ENCODE results near the gene CFLAR.
"Not testable (repeated sequence)": the region's sequence is repeated elsewhere in the genome, so short reads cannot be mapped to it uniquely, and the experiment has no call there.

CFLAR gene

DNA sequence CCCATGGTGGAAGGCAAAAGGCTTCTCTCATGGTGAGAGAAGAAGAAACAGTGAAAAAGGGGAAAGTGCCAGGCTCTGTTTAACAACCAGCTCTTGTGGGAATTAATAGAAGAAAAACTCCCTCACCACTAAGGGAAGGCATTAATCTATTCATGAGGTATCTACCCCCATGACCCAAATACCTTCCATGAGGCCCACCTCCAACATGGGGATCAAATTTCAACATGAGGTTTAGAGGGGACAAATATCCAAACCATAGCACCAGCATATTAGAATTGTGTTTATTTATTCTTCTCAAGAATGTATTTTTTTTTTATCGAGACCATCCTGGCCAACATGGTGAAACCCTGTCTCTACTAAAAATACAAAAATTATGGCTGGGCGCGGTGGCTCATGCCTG, 4.9 kb upstream of the CFLAR start:
- Mint-ChIP-seq H3K9me3 (no peaks in the 10 kb centered on the region), H3K36me3 (peaks cover 8% of the 10 kb centered on the region), H3K4me3 (no peak overlapping the region), H3K4me1 (peaks cover 22% of the 10 kb centered on the region), H3K27ac (no peak overlapping the region), H3K27me3 (no peaks in the 10 kb centered on the region)
- no peak for ATAC-seq

DNA sequence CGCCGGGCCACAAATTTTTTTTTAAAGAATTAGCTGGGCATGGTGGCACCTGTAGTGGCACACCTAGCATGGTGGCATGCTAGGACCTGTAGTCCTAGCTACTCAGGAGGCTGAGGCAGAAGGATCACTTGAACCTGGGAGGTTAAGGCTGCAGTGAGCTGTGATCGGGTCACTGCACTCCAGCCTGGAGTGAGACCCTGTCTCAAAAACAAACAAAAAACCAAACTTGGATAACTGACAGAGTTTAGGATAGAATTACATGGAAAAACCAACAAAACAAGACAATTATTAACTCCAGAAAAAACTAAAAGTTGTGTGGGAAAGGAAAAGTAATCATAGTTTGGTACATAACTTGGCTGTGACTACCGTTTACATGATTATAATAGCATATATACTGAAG, 1.6 kb upstream of the CFLAR start:
- Mint-ChIP-seq H3K4me1 (peaks cover 39% of the 10 kb centered on the region), H3K27ac (peak overlapping the region; percentile 99), H3K9me3 (no peaks in the 10 kb centered on the region), H3K27me3 (no peaks in the 10 kb centered on the region), H3K4me3 (peak overlapping the region; percentile 70), H3K36me3 (peaks cover 6% of the 10 kb centered on the region)
- no peak for ATAC-seq

DNA sequence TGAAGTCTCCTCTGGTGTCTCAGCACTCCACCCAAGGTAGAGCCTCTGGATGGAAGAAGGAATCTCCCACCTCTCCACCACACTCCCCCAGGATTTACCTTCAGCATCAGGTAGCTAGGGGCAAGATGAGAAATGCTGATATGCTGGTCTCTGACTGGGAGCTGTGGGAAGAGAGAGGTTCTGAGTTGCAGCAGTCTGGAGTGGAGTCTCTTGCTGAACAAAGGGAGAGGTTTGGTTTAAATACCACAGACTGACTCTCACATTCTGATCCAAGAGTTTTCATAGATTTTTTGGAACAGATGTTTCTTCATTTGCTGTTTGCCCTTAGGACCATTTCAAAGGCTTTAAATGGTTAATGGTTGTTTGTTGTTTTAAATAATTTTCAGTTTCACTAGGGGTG, 1.1 kb upstream of the CFLAR start:
- H3K27ac Mint-ChIP-seq: peak overlapping the region; percentile 99
- H3K9me3 Mint-ChIP-seq: no peaks in the 10 kb centered on the region
- peaks cover 39% of the 10 kb centered on the region for H3K4me1 Mint-ChIP-seq
- peaks cover 6% of the 10 kb centered on the region for H3K36me3 Mint-ChIP-seq
- H3K27me3 Mint-ChIP-seq: no peaks in the 10 kb centered on the region
- ATAC-seq: no peak
- peak overlapping the region; percentile 89 for H3K4me3 Mint-ChIP-seq

DNA sequence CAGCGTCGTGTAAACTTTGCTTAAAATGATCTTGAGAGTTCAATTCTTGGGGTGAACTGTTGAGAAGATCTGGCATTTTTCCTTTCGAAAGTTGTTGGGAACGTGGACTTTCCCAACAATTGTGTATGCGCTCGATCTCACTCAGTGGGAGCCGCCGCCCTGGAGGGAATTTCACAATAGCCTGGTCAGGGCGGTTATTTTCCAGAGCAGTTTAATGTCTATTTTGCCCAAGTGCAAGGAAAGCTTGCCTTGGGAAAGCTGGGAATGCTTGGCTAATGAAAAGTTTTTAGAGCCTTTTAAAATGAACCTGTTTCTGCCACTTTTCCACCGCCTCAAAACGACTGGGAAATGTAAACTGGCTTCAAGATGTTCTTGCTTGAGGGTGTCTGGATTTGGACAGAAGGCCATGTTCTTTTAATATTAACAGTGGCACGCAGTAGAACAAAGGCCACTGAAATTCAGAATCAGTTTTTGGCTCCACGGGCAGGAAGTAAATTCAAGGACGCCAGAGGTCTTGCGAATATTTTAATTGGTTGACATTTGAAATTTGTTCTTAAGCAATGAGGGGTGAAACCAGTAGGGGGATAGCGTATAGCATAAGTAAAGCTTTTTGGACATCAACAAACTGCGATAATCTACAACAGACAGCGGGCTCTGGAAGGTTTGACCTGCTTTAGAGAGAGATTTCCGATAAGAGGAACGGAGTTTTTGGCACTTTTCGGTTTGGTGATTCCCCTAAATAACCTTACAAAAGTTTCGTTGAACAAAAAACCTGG, 1.2 kb downstream of the CFLAR start:
- H3K4me1 Mint-ChIP-seq: peaks cover 54% of the 10 kb centered on the region
- H3K36me3 Mint-ChIP-seq: peaks cover 17% of the 10 kb centered on the region

DNA sequence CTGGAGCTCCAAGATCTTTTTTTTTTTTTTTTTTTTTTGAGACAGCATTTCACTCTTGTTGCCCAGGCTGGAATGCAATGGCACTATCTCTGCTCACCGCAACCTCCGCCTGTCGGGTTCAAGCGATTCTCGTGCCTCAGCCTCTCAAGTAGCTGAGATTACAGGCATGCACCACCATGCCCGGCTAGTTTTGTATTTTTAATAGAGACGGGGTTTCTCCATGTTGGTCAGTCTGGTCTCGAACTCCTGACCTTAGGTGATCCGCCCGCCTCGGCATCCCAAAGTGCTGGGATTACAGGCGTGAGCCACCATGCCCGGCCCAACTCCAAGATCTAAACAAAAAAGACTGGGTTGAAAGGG, 1.8 kb downstream of the CFLAR start:
- peak overlapping the region; percentile 99 for H3K27ac Mint-ChIP-seq
- ATAC-seq, H3K27me3 Mint-ChIP-seq, H3K9me3 Mint-ChIP-seq: not testable (repeated sequence)
- peaks cover 23% of the 10 kb centered on the region for H3K36me3 Mint-ChIP-seq
- H3K4me3 Mint-ChIP-seq: peak overlapping the region; percentile 89
- peaks cover 59% of the 10 kb centered on the region for H3K4me1 Mint-ChIP-seq

More for the DNA sequence above, 1.2 kb downstream of the CFLAR start:
- peak overlapping the region; percentile 99 for H3K27ac Mint-ChIP-seq
- peak; percentile 38 for ATAC-seq
- H3K27me3 Mint-ChIP-seq: no peaks in the 10 kb centered on the region
- no peaks in the 10 kb centered on the region for H3K9me3 Mint-ChIP-seq
- peak overlapping the region; percentile 89 for H3K4me3 Mint-ChIP-seq

DNA sequence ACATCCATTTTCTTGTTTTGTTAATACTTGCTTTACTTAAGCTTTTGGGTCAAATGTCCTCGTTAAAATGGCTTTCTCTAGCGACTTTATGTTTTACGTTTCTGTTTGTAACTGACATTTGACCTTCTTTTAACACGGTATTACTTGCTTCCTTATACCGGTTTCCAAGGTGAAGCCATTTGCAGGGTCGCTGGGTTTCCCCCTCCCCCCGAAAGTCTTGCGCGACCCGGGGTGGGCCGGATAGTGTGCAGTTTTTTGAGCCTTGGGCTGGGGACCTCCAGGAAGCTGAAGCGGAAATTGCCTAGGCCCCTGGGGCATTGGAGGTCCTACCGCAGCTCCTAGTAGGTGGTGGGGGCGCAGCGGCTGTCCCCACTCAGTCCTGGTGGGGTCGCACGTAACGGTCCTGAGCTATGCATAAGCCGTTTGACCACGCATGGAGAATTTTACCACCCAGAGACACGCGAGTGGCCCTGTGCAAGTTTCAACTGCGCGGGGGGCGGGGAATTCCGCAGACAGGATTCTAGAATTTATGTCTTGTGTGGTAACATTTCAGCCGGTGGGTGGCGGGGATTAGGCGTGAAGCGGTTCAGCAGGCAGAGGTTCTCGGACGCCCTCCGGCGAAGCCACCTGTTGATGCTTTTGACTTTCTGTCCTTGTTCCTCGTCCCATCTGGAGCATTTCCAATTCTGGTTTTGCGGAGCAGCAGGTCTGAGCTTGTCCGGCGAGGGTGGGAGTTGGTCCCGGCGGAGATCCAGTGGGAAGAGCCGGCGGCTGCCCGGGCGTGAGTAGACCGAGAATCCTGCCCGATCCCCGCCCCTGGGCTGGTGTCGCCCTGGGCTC, 2.4 kb downstream of the CFLAR start:
- Mint-ChIP-seq H3K27ac (peak overlapping the region; percentile 99), H3K4me1 (peaks cover 60% of the 10 kb centered on the region), H3K27me3 (no peaks in the 10 kb centered on the region)

DNA sequence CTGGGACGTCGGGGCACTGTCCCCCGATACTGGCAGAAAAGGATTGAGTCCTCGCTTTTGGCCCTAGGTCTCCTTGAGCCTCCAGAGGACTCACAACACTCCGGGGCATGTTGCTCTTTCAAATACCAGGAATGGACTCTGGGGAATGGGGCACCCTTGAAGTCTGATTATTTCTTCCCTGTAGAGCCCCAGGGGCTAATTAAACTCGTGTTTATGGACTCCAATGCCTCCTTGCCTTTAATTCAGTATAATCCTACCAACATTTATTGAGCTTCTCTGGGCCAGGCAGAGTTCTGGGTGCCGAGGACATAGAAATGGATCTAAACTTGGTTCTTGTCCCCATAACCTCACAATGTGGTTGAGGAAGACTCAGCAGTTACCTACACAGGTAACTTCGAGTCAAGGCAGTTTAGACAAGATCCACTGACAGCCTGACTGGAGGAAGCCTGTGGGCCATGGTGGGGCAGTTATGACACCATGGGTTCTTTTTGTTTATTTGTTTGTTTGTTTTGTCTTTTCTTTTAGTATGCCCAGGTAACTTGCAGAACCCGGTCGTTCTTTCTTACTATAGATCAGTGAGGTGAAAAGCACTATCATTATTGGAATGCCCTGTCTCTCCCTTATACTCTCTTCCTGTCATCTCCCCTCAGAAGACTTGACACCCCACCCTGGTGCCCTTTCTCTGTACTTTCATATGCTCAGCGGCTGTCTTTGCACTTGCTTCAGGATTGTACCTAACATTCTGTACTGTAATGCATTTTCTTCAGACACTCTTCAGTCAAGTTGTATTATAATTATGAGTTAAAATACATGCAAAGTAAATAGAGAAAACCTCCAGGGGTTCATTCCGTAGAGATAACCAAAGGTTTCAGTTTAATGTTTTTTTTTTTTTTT, 3.2 kb downstream of the CFLAR start:
- no peaks in the 10 kb centered on the region for H3K9me3 Mint-ChIP-seq
- peak overlapping the region; percentile 99 for H3K27ac Mint-ChIP-seq
- H3K4me3 Mint-ChIP-seq: peak overlapping the region; percentile 89
- H3K36me3 Mint-ChIP-seq: peaks cover 26% of the 10 kb centered on the region
- H3K4me1 Mint-ChIP-seq: peaks cover 62% of the 10 kb centered on the region
- peak; percentile 13 for ATAC-seq
- H3K27me3 Mint-ChIP-seq: no peaks in the 10 kb centered on the region

More for the DNA sequence above, 2.4 kb downstream of the CFLAR start:
- Mint-ChIP-seq H3K9me3 (no peaks in the 10 kb centered on the region), H3K4me3 (peak overlapping the region; percentile 89), H3K36me3 (peaks cover 26% of the 10 kb centered on the region)
- ATAC-seq: peak; percentile 86

DNA sequence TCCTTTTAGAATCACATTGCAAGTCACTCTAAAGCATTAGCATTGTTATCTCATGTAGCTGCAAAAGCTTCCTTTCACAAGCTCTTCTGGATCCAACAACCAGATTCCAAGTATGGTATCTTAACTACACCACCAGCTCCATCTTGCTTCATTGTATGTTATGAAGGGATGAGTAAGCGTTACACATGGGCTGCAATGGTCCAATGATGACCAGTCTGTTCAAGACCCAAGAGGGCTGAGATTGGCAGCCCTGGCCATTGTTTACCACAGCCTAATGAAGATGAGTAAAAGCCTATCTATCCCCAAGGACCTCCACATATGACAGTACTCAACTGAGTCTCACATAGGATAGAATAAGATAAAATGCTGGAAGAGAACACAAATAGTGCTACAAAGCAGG, 6.3 kb downstream of the CFLAR start:
- Mint-ChIP-seq H3K27ac (peak overlapping the region; percentile 99), H3K27me3 (no peaks in the 10 kb centered on the region), H3K36me3 (peaks cover 32% of the 10 kb centered on the region), H3K4me1 (peaks cover 72% of the 10 kb centered on the region), H3K9me3 (no peaks in the 10 kb centered on the region), H3K4me3 (peak overlapping the region; percentile 67)
- ATAC-seq: no peak

DNA sequence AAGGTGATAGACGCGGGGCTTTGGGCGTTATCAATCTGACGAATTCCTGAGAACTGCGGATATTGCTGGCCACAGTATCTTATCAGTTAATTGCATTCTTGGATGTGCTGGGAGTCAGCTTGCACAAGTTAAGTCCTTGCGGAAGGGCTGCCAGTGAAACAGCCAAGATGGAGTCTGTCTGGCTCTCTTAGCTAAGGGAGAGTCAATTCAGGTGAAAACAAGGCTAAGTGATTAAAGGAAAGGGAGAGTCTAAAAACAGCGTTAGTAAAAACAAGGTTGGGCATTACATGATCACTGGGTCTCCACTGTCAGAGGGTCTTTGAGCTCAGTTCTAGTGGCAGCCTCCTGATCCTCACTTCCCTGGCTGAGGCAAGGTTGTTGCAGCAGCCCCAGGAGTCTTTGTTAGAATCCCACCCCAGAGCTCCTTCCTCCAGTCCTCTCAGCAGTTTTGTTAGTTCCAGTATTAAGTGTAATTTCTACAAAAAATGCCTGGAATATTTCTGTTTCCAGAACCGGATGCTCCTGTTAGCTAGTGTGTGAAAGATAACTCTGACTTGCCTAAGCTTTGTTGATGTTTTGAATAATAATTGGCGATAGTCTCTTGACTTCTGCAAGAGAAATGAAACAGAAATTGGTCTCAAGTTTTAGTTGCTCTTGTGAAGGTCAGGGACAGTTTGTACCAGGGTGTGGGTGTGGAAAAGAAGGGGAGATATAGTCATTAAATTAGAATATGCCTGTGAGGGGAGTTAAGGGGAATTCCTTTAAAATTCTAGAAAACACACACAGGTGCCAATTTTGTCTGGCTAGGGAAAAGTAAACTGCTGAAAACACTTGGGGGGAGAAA, 10.6 kb downstream of the CFLAR start:
- ATAC-seq: peak; percentile 58
- Mint-ChIP-seq H3K4me1 (peaks cover 75% of the 10 kb centered on the region), H3K36me3 (peaks cover 34% of the 10 kb centered on the region), H3K27me3 (no peaks in the 10 kb centered on the region), H3K4me3 (peak overlapping the region; percentile 75), H3K9me3 (no peaks in the 10 kb centered on the region), H3K27ac (peak overlapping the region; percentile 96)

DNA sequence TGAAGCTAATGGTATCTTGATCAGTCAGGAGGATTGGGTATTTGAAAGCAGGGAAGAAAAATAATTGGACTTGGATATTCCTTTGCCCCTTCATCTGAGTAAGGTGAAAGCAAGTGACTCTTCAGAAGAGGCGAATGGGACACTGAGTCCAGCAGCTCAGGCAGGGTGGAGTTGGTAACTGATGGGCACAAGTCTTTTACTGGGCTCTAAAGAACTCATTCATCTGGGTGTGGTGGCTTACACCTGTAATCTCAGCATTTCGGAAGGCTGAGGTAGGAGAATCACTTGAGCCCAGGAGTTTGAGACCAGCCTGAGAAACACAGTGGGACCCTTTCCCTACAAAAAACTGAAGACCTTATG, 11.2 kb downstream of the CFLAR start:
- Mint-ChIP-seq H3K4me1 (peaks cover 78% of the 10 kb centered on the region), H3K36me3 (peaks cover 39% of the 10 kb centered on the region), H3K9me3 (no peaks in the 10 kb centered on the region), H3K4me3 (peak overlapping the region; percentile 75), H3K27me3 (no peaks in the 10 kb centered on the region), H3K27ac (peak overlapping the region; percentile 96)
- no peak for ATAC-seq

DNA sequence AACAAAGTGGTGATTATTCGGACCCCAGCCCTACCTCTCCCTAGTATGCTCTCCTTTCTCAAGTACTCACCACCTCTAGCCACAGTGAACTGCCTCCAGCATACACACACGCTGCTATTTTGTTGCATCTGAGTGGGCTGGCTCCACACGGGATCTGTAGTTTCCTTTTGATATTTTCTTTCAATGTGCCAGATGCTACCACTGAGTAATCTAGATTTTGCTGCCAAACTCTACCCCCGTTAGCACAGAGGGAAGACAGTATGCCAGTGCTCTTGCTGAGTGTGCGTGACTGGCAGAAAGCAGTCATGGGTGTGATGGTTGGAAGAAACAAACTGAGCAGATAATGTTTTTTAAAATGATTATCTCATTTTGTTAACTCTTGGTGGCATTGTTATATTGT, 11.6 kb downstream of the CFLAR start:
- Mint-ChIP-seq H3K9me3 (no peaks in the 10 kb centered on the region), H3K27me3 (no peaks in the 10 kb centered on the region)

DNA sequence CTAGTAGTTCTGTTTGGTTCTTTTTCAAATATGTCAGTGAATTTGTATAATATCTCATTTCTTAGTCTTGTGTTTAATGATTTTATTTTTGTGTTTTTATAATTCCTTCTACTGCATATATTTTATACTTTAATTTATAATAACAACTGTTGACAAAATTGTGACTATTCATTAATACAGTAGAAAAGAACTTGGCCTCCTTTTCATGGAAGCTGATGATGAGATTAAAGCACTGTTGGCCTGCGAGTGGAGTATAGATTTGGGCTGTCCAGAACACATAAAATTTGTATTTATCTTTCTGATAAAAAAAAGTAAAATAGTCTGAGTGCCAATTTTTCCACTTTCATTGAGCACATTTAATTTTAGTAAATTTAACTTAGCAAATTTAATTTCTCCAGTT, 12.1 kb downstream of the CFLAR start:
- no peak for ATAC-seq

More for the DNA sequence above, 11.6 kb downstream of the CFLAR start:
- peak; percentile 39 for ATAC-seq
- Mint-ChIP-seq H3K27ac (peak overlapping the region; percentile 96), H3K36me3 (peaks cover 38% of the 10 kb centered on the region), H3K4me1 (peaks cover 77% of the 10 kb centered on the region), H3K4me3 (peak overlapping the region; percentile 75)

DNA sequence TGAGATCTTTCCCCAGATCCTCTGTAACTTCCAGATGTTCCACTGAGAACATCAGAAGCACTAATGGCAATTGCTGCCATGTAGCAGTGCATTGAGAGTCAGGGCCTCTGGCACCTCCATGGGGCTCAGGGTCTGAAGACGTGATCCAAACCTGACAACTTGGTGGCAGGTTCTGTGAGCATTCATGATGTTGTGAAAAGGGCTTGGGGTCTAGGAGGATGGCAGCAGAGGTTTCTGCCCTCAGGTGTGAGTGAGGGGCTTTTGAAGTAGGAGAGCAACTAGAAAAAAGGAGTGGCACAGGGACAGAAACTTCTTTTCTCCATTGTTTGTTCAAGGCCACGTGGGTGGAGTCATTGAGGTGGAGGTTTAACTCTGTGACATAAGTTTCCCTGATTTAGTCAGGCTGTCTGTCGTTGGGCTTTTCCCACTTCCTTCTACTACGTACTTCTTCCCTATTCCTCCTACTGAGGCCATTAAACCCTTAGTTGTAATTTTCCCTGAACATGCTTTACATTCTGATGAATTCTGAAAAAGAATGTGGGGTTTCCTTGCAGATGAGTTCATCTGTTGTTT, 13.1 kb downstream of the CFLAR start:
- Mint-ChIP-seq H3K4me1 (peaks cover 78% of the 10 kb centered on the region), H3K27ac (peak overlapping the region; percentile 96), H3K9me3 (no peaks in the 10 kb centered on the region), H3K36me3 (peaks cover 48% of the 10 kb centered on the region), H3K27me3 (no peaks in the 10 kb centered on the region), H3K4me3 (peak overlapping the region; percentile 88)
- ATAC-seq: peak; percentile 34

More for the DNA sequence above, 12.1 kb downstream of the CFLAR start:
- Mint-ChIP-seq H3K27ac (peak overlapping the region; percentile 96), H3K27me3 (no peaks in the 10 kb centered on the region), H3K9me3 (no peaks in the 10 kb centered on the region), H3K4me1 (peaks cover 77% of the 10 kb centered on the region), H3K36me3 (peaks cover 38% of the 10 kb centered on the region), H3K4me3 (no peak overlapping the region)
